GM21367 (cell line): ENCODE data around the gene FBRS.
A peak's percentile ranks its signal among the peaks of the same experiment; 100 is the strongest.
"Not testable (repeated sequence)": the region's sequence is repeated elsewhere in the genome, so short reads cannot be mapped to it uniquely, and the experiment has no call there.

Source experiments
- ATAC-seq: cut with Tn5 transposase; IDR thresholded peaks from one replicate; pipeline ENCODE4 v1.9.1; 2021; ENCODE audit not compliant: unreplicated experiment

FBRS gene

DNA sequence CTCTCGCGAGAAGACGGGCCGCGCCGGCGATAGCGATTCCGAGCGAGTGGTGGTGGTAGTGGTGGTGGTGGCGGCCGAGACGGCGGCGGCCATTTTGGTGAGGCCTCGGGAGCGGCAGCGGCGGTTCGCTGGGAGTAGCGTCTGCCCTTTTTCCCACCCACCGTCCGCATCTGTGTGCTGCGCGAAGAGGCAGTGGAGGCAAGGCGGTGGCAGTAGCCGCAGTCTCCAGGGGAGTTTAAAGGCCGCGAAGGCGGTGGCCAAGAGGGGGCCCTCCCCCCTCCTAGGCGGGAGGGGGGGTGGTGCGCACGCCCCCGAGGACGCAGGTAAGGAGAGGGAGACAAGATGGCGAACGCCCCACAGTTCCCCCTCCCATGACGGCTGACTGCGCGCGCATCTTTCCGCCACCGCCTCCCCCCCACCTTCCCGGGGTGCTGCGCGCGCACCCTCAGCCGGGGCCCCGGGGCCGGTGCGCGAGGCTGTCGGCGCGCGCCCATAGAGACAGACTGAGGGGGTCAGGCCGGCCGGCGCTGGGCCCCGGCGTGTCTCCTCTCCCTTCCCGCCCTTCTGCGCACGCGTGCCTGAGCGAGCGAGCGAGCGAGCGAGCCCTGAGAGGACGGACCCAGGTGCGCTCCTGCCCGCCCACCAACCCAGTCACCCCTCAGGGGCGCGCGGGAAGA, 40.0 kb downstream of the FBRS start:
- ATAC-seq, result peak; percentile 53

DNA sequence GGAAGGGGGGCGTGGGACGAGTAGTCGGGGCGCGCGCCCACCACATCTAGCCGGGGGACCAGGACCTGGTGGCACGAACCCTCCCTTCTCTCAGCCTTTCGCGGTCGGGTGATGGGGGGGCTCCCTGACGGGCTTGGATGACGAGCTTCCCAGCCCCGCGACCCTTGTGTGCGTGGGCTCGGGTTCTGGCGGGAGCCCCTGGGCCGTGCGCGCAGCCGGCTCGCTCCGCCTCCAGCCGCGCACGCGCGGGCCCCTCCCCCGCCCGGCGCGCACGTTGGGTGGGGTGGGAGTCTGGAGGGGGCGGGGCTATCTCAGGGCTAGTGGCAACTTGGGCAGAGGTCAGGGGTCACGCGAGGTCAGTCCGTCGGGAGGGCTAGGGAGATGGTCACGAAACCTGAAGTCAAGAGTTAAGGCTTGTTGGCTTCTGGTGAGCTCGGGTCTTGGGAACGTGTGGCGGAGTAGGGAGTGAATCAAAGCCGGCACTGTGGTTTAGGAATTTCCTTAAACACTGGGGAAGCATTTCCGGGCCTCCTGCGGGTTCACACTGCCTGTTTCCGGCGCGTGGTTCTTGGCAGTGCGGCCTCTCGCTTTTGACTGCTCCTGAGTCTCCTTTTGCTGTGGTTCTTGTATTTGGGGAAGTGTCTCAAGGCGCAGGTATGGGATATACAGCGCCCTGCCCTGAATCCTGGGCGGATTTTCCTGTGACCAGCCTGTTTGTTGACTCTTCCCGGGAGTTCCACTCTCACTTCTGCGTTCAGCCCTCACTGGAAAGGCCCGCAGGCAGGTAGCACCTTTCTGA, 40.8 kb downstream of the FBRS start, which contains the start of gene SRCAP:
Gene SRCAP (plus strand): TSS at position 356 of the 799 bp plus-strand sequence. CDS start 1,654 bp downstream, outside the sequence.
- peak; percentile 31 for ATAC-seq

DNA sequence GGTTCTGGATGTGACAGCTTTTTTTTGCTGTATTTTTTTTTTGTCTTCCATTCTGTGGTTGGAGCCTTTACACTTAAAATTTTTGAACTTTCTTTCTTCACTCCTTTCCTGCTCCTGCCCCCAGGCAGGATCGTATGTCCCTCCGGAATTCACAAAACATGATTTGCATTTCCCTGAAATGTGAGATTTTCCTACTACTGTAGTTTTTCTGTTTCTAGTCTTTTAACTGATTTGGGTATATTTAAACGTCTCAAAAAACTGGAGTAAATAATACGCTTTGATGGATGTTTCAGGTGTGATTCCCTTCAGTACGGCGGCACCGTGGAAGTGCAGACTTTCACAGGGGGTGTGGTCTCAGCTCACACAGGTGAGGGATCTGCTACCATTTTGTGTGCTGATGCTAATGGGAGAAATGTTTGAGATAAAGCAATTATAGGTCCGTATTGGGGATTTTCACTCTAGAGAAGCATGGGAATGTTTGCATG, 41.4 kb downstream of the FBRS start:
- ATAC-seq, result no peak

DNA sequence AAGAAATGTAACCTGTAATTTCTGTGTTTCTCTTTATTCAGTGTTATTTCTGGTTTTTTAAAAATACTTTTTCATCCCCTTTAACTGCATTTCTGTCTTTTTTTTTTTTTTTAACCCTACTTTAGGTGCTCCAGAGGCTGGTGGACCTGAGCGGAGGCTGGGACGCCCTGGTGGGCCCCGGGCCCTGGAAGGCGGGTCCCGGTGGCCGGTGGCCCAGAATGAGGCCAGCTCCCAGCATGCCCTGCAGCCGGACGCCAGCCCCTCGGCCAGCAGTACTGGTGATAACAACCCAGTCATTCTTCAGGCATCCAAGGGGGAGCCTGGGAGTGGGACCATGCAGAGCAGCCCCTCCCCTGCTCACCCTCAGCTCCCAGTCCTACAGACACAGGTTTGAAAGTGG, 42.3 kb downstream of the FBRS start:
- ATAC-seq, result no peak

DNA sequence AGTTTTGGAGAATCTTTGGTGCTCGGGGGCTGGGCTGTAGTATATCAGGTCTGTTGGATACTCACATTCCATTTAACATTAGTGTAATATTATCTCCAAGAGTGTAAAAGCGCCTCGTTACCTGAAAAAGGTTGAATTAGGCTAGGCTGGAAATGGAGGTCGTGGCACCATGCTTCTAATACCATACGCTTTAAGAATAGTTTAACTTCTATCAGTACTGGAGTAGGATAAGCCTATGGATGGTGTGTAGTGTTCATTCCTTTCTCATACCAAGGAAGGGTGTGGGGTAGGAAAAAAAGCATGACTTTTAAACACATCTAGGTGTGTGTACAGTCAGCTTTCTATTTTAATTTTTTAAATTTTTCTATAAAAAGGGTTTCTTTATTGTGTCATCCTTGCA, 42.7 kb downstream of the FBRS start:
- no peak for ATAC-seq

DNA sequence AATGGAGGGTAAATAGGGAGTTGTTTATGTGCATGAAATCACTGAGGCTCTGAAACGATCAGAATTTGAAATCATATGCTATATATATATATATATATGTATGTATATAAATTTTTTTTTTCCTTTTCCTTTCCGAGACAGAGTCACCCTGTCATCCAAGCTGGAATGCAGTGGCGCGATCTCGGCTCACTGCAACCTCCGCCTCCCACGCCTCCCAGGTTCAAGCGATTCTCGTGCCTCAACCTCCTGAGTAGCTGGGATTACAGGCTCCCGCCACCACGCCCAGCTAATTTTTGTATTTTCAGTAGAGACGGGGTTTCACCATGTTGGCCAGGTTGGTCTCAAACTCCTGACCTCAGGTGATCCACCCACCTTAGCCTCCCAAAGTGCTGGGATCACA, 44.8 kb downstream of the FBRS start:
- ATAC-seq, result not testable (repeated sequence)

DNA sequence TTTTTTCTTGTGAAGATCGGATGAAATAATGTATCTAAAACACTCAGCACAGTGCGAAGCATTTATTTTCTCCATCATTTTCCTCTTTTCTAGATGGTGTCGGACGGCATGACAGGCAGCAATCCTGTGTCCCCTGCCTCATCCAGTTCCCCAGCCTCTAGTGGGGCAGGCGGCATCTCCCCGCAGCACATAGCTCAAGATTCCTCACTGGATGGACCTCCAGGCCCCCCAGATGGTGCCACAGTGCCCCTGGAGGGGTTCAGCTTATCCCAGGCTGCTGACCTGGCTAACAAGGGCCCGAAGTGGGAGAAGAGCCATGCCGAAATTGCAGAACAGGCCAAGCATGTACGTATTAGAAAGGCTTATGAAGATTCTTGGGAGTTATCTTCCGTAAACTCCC, 45.7 kb downstream of the FBRS start:
- ATAC-seq, result no peak

DNA sequence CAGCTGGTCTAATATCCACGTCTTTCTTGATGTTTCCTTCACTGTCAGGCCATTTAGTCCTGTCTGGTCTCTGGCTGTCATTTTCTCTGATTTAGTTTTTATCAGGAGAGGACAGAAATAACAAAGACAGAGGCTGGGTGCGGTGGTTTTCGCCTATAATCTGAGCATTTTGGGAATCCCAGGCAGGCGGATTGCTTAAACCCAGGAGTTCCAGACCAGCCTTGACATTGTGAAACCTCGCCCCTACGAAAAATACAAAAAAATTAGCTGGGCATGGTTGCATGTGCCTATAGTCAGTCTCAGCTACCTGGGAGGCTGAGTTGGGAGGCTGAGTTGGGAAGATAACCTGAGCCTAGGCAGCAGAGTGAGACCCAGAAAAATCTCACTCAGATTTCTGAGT, 47.8 kb downstream of the FBRS start:
- ATAC-seq, result no peak

DNA sequence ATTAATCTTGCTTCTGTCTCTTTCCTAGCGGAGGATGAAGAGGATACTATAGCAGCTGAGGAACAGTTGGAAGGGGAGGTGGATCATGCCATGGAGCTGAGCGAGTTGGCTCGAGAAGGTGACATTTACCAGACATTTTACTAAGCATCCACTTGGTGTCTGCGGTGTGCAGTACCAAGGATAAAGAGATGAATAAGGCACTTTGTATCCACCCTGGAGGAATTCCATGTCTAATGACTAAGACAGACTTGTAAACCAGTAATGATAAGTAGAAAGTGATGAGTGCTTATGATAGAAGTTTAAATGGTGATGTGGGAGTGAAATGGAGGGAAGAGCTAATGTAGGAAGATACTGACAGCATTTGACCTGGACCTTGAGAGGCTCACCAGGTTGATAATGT, 52.7 kb downstream of the FBRS start:
- no peak for ATAC-seq

DNA sequence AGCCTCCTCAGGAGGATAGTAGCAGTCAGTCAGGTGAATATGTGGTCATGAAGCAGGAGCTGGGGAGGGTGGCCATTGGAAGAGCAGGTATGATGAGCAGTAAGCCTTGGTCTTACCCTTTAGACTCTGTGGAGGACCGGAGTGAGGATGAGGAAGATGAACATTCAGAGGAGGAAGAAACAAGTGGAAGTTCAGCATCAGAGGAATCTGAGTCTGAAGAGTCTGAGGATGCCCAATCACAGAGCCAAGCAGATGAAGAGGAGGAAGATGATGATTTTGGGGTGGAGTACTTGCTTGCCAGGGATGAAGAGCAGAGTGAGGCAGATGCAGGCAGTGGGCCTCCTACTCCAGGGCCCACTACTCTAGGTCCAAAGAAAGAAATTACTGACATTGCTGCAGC, 53.5 kb downstream of the FBRS start:
- no peak for ATAC-seq

DNA sequence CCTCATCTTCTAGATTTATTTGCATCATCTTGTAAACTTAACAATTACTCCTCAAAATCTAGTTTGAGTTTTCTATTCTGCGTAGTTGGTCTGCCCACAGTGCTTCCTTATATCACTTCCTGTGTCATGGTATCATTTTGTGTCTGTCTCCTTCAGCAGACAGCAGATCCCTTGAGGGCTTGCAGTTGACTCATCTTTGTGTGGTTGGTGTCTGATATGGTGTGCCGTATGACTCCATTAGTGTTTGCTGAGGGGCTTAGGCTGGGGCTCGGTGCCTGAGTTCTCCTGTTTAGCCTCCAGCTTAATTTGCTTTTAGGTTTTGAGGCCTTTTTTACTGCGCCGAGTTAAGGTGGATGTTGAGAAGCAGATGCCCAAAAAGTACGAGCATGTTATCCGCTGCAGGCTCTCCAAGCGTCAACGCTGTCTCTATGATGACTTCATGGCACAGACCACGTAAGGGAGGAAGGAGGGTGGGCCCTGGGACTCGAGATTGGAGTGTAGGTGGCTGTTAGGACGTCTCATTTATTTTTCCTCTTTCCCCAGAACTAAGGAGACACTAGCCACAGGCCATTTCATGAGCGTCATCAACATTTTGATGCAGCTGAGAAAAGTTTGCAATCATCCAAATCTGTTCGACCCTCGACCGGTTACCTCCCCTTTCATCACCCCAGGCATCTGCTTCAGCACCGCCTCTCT, 57.7 kb downstream of the FBRS start:
- no peak for ATAC-seq

DNA sequence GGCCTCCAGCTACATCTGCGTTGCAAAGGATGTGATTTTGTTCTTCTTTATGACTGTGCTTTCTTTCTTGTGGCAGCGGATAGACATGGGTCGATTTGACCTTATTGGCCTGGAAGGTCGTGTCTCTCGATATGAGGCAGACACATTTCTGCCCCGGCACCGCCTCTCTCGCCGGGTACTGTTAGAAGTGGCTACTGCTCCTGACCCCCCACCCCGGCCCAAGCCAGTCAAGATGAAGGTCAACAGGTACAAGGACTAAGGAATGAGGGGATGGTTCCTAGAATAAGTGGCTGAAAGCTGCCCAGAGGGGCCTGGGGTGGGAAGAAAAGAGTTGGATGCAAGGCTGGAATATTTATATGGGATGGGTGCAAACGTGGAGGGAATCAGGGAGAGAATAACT, 61.9 kb downstream of the FBRS start:
- ATAC-seq, result no peak
